Raji (cell line): ENCODE results near the gene DYNC1LI1.

Experiments
- POLR2A ChIP-seq: IDR thresholded peaks from 2 replicates; pipeline ENCODE4 v1.6.1; 2011; ENCODE audit warnings: low read depth, low read length, control low read depth; ENCODE audit not compliant: insufficient read depth

The DYNC1LI1 gene

GRCh38 chr3:32492684-32493436 is 77.8 kb downstream of the DYNC1LI1 start:
- no peak for TF ChIP-seq POLR2A

GRCh38 chr3:32488474-32489008 is 82.1 kb downstream of the DYNC1LI1 start:
- no peak for TF ChIP-seq POLR2A

- TF ChIP-seq POLR2A: no peak
Measured at GRCh38 chr3:32487781-32488473, 82.7 kb downstream of the DYNC1LI1 start.

- TF ChIP-seq POLR2A: no peak
Measured at GRCh38 chr3:32484436-32484835, 86.2 kb downstream of the DYNC1LI1 start.

GRCh38 chr3:32483772-32484171 is 86.9 kb downstream of the DYNC1LI1 start:
- no peak for TF ChIP-seq POLR2A

- no peak for TF ChIP-seq POLR2A
Measured at GRCh38 chr3:32482693-32483092, 88.0 kb downstream of the DYNC1LI1 start.

- no peak for TF ChIP-seq POLR2A
Measured at GRCh38 chr3:32481791-32482631, 88.6 kb downstream of the DYNC1LI1 start.

GRCh38 chr3:32480604-32481003 is 90.1 kb downstream of the DYNC1LI1 start:
- TF ChIP-seq POLR2A: no peak
